Subcutaneous preadipocyte (primary cell): Measurements from ENCODE around the gene PRR20C. TPM values are rescaled to one million over a fixed set of nuclear protein-coding genes. Genes with fewer than 3 reads are reported as not detected.

Source experiments
- small RNA-seq: library from RNA; depleted of rRNA; stranded (forward); fragments of <200 nt; gene quantifications from one replicate; pipeline ENCODE3, GENCODE V24; 2012
- total RNA-seq: library from RNA; depleted of rRNA; stranded (reverse); fragments of >200 nt; gene quantifications from 2 replicates; pipeline ENCODE4 v1.2.3, GENCODE V29; 2012

Gene PRR20C
- total RNA-seq, result not detected in 2 replicates

GRCh38 chr13:57153761-57154160 is at the start of gene PRR20C:
Gene PRR20C, plus strand, starts transcription at chr13:57154061. Its CDS starts 387 bp downstream, at chr13:57154448.

DNA sequence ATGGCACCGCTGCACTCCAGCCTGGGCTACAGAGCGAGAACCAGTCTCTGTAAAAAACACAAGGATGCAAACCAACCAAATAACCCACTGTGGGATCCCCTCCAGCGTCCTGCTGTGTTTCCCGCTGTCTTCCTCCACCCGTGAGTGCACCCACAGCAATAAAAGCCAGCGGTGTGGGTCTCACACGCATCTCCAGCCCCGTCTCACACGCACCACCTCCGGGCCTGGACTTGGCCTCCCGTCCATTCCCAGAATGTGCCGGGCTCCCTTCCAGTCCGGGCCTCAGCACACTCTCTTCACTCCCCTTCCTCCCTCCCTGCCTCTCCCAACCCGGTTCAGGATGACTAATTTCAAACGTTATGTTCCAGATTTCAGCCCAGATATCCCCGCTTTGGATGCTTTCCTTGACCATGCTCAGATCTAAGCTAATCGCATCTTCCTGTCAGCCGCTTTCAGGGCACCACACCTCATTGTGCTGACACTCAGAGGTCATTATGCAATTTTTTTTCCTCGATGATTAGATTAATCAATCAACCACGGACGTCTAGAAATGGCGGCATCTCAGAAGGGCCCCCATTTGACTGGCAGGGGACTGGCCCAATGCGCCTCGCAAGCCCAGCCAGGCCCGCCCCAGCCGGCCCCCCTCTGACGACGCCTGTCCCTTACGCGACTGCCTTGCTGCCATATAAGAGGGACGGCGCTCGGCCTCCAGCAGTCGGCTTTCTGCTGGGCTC is 13.5 kb upstream of the PRR20C start, which contains the start of gene PRR20A:
Gene PRR20A, plus strand, starts transcription at position 684 of the 734 bp plus-strand sequence. CDS start 387 bp downstream, outside the sequence.

GRCh38 chr13:57147188-57147587 is 6.7 kb upstream of the PRR20C start, which contains the start of gene PRR20B:
Gene PRR20B, plus strand, starts transcription at chr13:57147488. Its CDS starts 387 bp downstream, at chr13:57147875.

DNA sequence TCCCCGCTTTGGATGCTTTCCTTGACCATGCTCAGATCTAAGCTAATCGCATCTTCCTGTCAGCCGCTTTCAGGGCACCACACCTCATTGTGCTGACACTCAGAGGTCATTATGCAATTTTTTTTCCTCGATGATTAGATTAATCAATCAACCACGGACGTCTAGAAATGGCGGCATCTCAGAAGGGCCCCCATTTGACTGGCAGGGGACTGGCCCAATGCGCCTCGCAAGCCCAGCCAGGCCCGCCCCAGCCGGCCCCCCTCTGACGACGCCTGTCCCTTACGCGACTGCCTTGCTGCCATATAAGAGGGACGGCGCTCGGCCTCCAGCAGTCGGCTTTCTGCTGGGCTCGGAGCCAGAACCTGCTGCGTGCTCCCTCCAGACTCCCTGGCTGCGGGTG is 6.5 kb downstream of the PRR20C start, which contains the start of gene PRR20D:
Gene PRR20D, plus strand, starts transcription at position 301 of the 400 bp plus-strand sequence. CDS start 387 bp downstream, outside the sequence.

GRCh38 chr13:57166897-57167296 is 13.0 kb downstream of the PRR20C start, which contains the start of gene PRR20E:
Gene PRR20E, plus strand, starts transcription at chr13:57167197. Its CDS starts 387 bp downstream, at chr13:57167584.

Small RNA genes within 50 kb of the gene (small RNA-seq; reads per million reads assigned to genes)
- gene PRR20FP, result not detected

Other genes starting within 250 kb of the PRR20C start
- gene PRR20A, start 13.1 kb upstream of the PRR20C start, total RNA-seq, result not detected in 2 replicates
- not detected in 2 replicates for gene PRR20B, start 6.6 kb upstream of the PRR20C start, total RNA-seq
- not detected in 2 replicates for gene PRR20D, start 6.6 kb downstream of the PRR20C start, total RNA-seq
- gene PRR20E, start 13.1 kb downstream of the PRR20C start, total RNA-seq, result not detected in 2 replicates